Stimulated activated CD4-positive, alpha-beta T cell treated with anti-CD3 and anti-CD28 coated beads, TNF-alpha, amount 100 ng/mL, for 48 hours (primary cell): ENCODE measurements around the gene GNAZ.
"Not testable (repeated sequence)": the region's sequence is repeated elsewhere in the genome, so short reads cannot be mapped to it uniquely, and the experiment has no call there.

Experiments
- DNase-seq, 3 donors: peaks; one replicate each; pipeline ENCODE4 v3.0.0-alpha.2; 2020; ENCODE audit warnings: low read depth in 3 of 3

Gene GNAZ

DNA sequence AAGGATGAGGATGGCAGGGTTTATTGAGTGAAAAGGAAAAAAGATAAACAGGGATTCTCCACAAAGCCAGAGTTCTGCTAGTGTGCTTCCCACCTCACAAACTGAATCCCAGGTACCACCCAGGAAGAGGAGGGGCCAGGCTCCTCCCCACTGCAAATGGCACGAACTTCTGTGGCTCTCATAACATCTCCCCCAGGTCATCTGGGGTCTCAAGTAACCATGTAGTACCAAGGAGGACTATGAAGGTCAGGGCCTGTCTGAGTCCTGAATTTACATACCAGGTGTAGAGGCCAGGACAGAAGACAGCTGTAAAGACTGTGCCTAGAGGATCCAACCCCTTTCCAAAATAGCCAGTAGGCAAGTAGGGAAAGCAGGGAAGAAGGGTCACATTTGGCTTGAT is 25.7 kb upstream of the GNAZ start:
- DNase-seq, result no peak

DNA sequence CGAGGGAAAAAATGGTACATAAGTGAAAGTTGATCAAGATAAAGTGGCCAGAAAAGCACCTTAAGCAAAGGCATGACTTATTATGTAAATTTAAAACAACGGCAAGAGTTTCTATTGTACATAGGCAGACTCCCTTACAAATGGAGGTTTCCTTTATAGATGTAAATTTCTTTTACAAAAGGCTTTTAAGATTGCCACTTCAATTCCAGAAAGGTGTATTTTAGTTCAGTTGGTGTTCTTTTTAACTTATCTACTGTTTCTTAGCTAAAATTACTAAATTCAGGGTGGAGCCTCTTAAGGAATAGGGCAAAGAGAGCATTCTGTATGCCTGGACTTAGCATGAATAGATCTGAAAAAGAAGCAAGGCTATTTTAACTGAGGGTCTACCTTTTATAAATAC is 24.9 kb upstream of the GNAZ start:
- DNase-seq, result no peak

DNA sequence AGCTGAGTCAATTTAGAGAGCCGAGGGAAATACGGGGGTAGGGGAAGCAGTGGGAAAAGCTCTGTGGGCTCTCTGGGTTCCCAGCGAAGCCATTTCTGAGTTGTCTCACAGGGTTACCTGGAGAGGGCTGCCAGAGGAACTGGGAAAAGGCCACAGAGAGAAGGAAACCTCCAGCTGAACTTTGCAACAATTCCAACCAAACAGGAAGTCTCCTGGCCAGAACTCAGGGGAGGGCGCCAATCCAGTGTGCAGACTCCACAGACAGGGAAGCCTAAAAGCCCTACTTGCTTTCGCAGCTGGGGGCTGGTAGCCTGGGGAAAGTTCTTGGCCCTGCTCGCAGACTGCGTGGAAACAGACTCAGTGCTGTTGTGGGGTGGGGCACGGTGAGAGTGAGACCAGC is 23.1 kb upstream of the GNAZ start:
- no peak for DNase-seq

DNA sequence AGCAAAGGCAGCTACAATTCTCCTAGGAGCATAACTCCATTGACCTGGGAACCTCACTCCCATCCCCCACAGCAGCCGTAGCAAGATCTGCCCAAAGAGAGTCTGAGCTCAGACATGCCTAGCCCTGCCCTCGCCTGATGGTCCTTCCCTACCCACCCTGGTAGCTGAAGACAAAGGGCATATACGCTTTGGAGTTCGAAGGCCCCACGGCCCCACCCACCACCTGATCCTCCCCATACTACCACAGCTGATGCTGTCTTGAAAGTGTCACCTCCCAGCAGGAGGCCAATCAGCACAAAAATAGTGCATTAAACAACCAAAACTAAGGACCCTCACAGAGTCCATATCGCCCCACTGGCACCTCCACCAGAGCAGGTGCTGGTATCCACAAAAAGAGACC is 22.6 kb upstream of the GNAZ start:
- DNase-seq, result no peak

DNA sequence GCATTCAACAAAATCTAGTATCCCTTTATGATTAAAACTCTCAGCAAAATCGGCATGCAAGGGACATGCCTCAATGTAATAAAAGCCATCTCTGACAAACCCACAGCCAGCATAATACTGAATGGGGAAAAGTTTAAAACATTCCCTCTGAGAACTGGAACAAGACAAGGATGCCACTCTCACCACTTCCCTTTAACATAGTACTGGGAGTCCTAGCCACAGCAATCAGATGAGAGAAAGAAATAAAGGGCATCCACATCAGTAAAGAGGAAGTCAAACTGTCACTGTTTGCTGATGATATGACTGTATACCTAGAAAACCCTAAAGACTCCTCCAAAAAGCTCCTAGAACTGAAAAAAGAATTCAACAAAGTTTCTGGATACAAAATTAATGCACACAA is 19.8 kb upstream of the GNAZ start:
- not testable (repeated sequence) for DNase-seq

DNA sequence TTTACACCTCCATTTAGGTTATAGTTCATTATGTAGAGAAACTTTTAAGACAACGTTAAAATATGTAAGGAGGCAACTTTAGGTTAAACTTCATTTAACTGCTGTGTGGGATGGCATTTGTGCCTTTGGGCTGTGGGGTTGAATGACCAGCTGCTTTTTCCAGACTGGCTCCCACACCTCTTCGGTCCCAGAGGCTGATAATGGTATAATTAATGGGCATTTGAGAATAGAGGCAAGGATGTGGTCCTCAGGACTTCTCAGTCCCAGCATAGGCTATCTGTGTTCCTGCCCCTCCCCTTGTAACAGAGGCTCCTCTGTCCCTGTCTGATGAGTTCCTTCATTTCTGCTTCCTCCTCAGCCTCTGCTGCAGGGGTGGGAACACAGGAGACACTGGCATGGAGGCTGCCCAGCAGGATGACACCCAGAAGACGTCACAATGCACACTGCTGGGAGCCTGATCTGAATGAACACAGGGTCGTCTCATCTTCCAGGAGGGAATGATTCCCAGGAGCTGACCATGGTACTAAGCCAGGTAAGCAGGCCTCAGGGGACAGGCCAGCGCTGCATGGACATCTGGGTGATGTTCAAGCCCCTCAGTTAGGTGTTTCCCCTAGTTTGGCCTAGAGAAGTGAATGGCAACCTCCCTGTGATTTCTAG is 17.1 kb upstream of the GNAZ start:
- no peak for DNase-seq

DNA sequence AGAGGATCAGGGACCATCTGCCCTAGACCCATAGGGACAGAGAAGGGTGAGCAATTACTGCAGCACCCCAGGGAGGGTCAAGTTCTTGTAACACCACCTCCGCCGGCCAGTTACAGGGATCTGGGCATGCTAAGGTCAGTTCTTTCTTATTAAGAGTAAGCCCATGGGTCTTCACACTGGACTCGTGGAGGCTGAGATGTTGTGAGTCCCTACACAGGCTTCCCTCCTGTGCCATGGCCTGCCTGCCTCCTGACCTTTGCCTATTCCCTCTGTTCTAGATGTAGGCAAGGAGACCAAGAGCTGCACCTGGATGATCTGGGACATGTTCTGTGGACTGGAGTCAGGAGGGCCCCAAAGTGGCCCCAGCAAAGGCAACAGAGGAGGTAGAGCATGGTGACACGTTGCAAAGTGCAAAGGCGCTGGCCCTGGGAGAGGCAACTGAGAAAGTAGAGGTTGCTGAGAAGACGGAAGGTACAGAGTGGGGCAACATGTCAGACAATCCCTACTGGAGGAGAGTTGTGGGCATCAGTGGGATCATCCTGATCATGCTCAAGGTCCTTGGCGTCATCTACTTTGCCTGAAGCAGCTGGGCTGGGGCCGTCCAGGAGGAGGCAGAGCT is 16.3 kb upstream of the GNAZ start:
- DNase-seq, result no peak

DNA sequence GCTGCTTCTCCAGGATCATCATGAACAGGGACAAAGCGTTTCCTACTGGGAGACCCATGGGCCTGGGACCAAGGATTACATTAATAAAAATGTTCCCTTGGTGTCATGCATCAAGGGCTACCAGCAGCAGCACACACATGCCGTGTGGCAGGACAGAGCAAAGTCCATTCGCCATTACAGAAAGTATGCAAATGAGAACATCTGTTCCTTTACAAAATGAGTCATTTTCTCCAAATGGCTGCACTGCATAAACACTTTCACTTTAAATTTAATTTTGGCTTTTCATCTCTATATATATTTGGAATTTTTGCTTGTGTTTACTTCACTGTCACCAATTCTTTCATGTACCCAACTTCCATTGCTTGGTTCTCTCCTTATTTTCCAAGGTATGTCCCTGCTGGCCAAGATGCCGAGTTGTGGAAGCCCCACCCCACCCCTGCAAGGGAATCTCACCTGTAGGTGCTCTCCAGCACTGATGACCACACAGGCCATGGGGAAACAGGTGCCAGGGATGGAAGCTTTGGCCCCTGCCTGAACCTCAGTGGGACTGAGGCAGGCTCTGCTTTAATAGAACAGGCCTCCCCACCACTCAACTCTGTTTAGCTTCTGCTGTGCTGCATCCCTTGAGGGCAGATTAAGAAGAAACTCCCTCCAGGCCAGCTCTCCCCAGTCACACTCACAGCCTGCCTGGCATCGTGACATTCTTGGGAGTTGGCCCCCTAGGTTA is 15.6 kb upstream of the GNAZ start:
- no peak for DNase-seq

DNA sequence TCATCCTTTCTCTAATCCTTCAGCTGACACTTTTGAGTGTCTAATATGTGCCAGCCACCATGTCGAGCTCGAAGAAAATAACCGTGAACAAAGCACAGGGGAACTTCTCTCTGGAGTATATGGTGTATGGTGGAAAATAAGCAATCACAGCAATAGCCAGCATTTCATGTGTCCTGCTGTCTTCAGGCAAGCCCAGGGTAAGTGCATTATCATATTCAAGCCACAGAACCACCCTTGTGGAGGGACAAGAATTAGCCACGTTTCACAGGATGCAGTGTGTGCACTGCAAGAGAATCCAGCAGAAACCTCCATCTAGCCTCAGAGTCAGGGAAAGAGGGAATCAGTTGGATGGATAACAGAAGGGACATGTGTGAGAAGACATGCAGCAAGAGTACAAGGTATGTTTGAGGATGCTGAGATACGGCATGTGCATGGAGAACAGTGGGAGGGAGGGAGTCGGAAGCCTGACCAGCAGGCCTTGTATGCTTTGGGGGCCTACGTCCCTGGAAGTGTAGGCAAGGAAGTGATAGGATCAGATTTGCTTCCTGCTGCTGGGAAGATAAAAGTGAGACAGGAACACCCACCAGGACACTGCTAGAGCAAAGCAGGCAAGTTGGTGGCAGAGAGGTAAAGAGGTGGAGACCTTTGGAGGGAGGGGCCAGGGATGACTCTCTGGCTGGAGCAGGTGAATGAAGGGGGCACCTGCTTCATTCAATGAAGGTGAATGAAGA is 14.7 kb upstream of the GNAZ start:
- no peak for DNase-seq

DNA sequence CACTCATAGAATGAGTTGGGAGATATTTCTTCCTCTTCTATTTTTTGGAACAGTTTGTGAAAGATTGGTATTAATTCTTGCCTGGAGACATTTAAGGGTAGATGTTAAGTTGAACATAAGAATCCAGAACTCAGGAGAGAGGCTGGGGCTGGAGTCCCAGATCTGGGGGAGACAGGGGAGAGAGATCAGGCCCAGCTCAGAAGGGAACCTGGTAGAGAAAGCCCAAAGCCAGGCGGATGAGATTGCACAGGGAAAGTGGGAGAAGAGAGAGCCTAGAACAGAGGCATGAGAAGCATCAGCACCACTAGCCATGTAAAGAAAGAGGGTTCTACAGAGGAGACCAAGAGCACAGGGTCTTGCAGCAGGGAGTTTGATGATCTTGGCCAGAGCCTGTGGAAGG is 13.0 kb upstream of the GNAZ start:
- DNase-seq, result no peak

DNA sequence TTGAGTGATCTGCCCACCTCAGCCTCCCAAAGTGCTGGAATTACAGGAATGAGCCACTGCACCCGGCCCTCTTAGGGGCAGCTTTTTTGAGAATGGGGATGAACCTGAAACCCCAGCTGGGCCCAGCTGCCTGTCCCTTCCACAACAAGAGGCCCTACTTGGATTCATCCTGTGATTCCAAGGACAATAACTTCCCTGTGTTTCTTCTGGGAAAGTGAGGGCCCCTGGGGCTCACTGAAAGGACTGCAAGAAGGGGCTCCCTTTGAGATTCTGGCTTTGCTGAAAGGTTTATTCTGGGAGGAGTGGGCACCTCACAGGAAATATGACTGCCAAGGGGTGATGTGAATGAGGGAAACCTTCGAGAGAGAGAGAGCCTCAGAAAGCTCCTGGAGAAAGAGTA is 12.3 kb upstream of the GNAZ start:
- DNase-seq, result no peak

DNA sequence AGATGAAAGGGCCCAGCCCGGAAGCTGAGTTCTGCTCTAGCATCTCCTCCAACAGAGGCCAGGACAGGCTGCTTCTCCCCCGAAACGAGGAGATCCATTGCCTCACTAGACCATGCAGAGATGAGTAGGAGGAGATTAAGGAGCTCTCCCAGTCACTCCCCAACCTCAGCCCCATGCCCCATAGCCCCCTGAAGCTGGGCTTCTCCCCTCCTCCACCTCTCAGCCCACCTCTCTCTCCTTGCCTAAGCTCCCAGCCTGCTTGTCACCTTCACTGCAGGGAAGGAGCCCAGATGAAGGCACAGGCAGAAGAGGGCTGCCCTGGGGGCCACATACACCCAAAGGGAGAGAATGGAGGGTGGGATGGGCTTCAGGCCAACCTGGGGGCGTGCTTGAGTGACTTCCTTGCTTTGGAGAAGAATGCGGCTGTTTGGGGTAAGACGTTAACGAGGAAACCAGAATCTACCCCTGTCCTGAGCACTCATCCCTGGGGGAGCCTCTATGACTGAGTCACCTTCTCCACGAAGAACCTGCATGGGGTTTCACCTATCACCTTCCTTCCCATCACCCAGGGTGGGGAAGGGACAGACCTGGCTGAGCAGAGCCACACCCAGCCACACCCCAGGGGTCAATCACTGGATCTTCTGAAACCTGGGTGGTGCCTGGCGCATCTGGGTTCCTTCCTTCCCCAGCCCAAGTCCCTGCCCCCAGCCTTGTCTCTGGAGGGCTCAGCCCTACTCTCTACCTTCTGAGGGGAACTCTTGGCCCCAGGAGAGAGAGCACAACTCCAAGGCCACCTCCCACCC is 11.6 kb upstream of the GNAZ start:
- DNase-seq, result no peak

DNA sequence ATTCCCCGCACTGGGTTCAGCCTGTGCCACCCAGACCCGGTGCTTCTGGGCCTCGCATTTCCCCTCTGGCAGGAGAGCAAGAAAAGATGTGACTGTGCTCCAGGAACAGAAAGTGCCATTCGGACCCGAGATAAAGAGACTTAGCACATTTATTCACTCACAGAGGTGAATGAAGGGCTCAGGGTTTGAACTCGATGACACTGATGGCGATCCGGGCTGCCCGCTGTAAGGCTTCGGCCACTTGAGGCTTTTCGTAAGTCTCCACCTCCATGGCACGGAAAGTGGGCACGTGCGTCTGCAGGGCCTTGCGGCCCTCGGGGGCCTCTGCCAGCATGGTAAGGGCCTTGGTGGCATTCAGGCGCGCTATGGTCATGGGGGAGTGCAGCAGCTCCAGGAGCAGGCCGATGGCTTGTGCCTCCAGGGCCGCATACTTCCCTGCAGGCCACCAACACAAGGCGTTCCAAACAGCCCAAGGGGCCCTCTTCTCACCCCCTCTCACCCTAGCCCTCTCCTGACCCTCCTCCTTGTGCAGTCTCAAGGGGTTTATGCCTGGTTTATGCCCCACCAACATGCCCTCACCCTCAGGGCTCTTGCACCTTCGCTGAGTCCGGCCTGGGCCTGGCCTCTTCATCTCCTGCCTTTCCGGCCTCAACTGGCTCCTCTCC is 10.9 kb upstream of the GNAZ start:
- DNase-seq, result no peak

DNA sequence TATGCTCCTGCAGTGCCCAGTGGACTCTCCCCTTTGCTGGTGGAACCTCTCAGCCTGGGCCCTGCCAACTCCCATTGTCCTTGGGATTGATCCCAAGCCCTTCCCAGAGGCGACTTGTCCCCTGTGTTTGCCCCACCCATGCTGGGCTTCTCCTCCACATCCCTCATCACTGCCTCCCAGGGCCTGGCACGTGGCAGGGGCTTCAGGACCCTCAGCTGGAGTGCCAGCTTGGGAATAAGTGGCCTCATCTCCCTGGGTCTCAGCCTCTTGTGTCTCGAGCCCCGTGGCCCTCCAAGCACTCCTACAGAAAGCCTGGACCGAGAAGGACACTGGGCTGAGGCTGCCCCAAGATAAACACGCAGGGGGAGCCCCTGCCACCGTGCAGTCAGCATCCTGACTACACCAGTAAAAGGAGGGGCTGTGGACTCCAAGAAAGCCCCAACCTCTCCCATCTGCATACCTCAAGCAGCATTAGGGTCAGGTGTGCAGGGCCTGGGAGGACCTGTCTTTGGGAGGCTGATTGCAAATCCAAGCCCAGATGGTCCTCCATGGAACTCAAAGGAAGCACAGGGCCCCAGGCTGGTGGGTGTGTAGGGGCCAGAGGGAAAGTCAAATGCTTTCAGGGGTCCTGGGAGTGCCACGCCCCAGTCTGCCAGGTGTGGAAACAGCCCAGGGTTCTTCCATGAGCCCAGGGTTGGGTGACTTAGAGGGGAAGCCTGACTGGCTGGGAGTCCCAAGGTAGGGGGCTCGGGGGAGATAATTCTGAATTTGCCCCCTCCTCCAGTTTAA is 9.5 kb upstream of the GNAZ start:
- no peak for DNase-seq

DNA sequence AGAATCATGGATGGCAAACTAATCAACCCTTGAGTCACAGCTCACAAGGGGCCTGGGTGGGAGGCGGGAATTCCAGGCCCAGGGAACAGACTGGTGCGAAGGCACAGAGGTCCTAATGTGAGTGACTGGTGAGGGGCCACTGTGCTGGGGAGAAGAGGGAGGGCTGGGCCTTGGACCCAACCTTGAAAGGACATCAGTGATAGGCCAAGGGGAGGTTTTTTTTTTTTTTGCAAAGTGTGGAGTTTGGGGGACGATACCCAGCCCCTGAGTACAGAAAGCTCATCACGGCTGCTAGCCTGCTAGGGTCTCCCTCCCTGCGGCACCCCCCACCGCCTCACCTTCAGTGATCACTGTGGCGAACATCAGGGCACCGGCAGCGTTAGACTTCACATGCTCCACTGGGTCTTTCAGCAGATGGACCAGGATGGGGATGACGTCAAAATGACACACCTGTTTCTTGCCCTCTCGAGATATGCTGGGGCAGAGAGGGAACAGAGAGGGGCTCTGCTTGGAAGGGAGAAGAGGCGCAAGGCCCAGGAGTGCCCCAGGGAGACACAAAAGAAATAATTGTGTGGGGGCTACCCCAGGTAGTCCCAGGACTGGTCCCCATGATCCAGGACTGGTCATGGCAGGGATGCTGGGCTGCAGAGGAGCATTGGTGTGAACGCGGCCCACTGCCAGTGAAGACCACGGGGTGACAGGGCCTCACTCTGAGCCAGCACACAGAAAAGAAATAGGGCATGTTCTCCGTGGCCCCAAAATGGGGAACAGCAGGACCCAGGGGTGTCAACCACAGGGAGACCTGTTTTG is 8.6 kb upstream of the GNAZ start:
- DNase-seq, result no peak

DNA sequence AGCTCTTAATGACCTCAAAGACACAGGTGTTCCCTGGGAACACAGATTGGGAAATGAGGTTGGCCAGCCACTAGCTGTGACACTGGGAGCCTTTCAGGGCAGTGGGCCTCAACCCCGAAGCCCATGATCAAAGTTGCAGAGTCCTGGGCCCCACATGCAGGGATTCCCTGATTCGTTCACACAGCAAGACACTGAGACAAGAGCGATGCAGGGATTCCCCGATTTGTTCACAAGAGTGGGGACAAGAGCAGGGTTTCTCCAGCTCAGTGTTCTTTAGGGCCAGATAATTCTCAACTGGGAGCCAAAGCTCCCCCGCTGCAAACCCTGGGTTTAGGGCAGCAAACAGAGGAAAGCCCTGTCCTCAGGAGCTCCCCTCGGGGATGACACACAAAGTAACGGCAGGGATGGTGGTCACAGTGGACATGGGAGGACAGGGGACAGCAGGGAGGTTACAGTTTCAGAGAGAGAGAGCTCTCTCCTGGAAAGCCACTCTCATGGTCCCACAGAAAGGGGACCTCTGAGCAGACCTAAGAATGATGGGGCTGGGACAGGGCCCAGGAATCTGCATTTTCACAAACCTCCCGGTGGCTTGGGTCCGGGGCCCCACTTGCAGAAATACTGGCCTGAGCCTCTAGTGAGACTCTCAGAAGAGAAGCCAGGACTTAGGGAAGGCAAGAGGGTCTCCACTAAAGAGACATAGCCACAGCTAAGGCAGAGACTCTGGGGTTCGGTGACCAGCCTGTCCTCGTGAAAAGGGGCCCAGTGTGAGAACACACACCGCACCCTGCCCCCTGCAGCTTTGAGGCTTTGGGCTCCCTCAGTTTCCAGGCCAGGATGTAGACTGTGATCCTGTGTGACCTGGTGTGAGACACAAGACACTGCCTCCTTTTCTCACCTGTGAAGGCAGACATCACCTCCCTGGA is 7.4 kb upstream of the GNAZ start:
- no peak for DNase-seq

DNA sequence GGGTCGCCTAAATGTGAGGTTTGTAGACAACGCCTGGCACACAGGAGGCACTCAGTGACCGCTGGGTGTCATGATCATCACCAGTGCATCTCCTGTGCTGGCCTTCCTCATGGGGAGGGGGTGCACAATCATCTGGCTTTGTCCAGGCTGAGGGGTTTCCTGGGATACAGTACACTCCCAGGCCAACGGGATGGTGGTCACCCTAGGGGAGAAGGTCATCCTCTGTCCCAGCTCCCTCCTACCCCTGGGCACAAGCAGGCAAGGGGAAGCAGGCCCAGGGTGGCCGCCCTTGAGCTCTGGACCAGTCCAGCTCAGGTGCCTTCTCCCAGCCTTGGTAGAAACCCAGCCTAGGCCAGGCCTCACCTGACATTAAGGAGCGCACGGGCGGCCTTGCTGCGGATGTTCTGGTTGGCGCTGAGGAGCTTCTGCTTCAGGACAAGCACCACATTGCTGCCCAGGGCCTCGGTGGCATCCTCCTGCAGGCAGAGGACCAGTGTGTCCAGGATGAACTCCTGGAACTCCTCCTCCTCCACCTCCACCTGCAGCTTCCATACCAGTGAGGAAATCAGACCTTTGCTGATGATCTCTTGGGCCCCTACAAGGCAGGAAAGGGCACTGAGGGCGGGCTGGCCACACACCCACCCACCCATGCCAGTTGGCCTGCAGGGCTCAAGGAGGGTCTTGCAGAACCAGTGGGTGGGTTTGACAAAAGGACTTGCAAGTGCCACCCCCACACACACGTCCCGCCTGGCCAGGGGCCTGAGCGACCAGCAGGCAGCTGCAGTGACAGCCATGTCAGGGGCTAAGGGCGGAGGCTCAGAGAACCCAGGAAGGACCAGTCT is 6.6 kb upstream of the GNAZ start:
- DNase-seq, result no peak
